MM.1S (cell line): ENCODE results near the gene MNX1.

Experiments
- DNase-seq: peaks from one replicate; pipeline ENCODE4 v3.0.0-alpha.2; 2015
- H2AFZ ChIP-seq: fragments of 300-600 bp; sonication (generic); 2 replicates; pipeline ENCODE4 v1.6.0; 2016; ENCODE audit warnings: antibody characterized with exemption, low read length
- H3F3A ChIP-seq: fragments of 300-600 bp; sonication (generic); 2 replicates; pipeline ENCODE4 v1.6.1; 2016; ENCODE audit warnings: mild to moderate bottlenecking, antibody characterized with exemption, low read length, moderate library complexity, mixed read lengths; ENCODE audit not compliant: insufficient read depth
- H3K27ac ChIP-seq: fragments of 300-600 bp; sonication (generic); 2 replicates; pipeline ENCODE4 v1.5.1; 2016; ENCODE audit warnings: mild to moderate bottlenecking, low read length
- H3K27me3 ChIP-seq: fragments of 300-600 bp; sonication (generic); replicated peaks from 2 replicates; pipeline ENCODE4 v1.6.0; 2016; ENCODE audit warnings: low read length; ENCODE audit not compliant: insufficient read depth
- H3K36me3 ChIP-seq: fragments of 300-600 bp; sonication (generic); replicated peaks from 2 replicates; pipeline ENCODE4 v1.6.1; 2016; ENCODE audit warnings: mild to moderate bottlenecking, low read length, mixed read lengths; ENCODE audit not compliant: insufficient read depth
- H3K4me1 ChIP-seq: fragments of 300-600 bp; sonication (generic); 2 replicates; pipeline ENCODE4 v1.6.1; 2016; ENCODE audit warnings: low read length, mixed read lengths
- H3K4me2 ChIP-seq: fragments of 300-600 bp; sonication (generic); 2 replicates; pipeline ENCODE4 v1.6.0; 2016; ENCODE audit warnings: low read depth, low read length
- H3K4me3 ChIP-seq: fragments of 300-600 bp; sonication (generic); 2 replicates; pipeline ENCODE4 v1.5.1; 2016; ENCODE audit warnings: low read length, mixed read lengths
- H3K79me2 ChIP-seq: fragments of 300-600 bp; sonication (generic); 2 replicates; pipeline ENCODE4 v1.6.1; 2016; ENCODE audit warnings: mixed run types, low read length, mixed read lengths
- H3K9ac ChIP-seq: fragments of 300-600 bp; sonication (generic); 2 replicates; pipeline ENCODE4 v1.6.1; 2016; ENCODE audit warnings: low read length, mixed read lengths
- H3K9me2 ChIP-seq: fragments of 300-600 bp; sonication (generic); replicated peaks from 2 replicates; pipeline ENCODE4 v1.6.1; 2016; ENCODE audit warnings: mild to moderate bottlenecking, low read length, mixed read lengths; ENCODE audit not compliant: insufficient read depth
- H3K9me3 ChIP-seq: fragments of 300-600 bp; sonication (generic); replicated peaks from 2 replicates; pipeline ENCODE4 v1.6.1; 2016; ENCODE audit warnings: mild to moderate bottlenecking, low read length, mixed read lengths; ENCODE audit not compliant: insufficient read depth
- H4K20me1 ChIP-seq: fragments of 300-600 bp; sonication (generic); 2 replicates; pipeline ENCODE4 v1.6.1; 2016; ENCODE audit warnings: mild to moderate bottlenecking, low read length, moderate library complexity, mixed read lengths; ENCODE audit not compliant: insufficient read depth
- CTCF ChIP-seq: fragments of 300-600 bp; sonication (generic); IDR thresholded peaks from 2 replicates; pipeline ENCODE4 v1.5.1; 2016; ENCODE audit warnings: antibody characterized with exemption, low read length, mixed read lengths
- EZH2 ChIP-seq: fragments of 300-600 bp; sonication (generic); optimal IDR thresholded peaks from 2 replicates; pipeline ENCODE3; 2017; ENCODE audit warnings: low read depth, mild to moderate bottlenecking, antibody characterized with exemption, low read length, mixed read lengths
- EZH2phosphoT487 ChIP-seq: fragments of 300-600 bp; sonication (generic); IDR thresholded peaks from 2 replicates; pipeline ENCODE4 v1.6.1; 2018; ENCODE audit warnings: antibody characterized with exemption, low read length

The MNX1 gene

GRCh38 chr7:156966387-156966786 is 44.1 kb downstream of the MNX1 start:
- H3F3A ChIP-seq, result no peaks in the 10 kb centered on the region
- H3K36me3 ChIP-seq, result peaks cover 34% of the 10 kb centered on the region
- H3K9ac ChIP-seq, result no peak overlapping the region
- no peak overlapping the region for H3K27ac ChIP-seq
- H3K27me3 ChIP-seq, result no peaks in the 10 kb centered on the region
- TF ChIP-seq EZH2phosphoT487 (no peak), CTCF (no peak), EZH2 (no peak)
- no peaks in the 10 kb centered on the region for H3K9me3 ChIP-seq
- H3K4me3 ChIP-seq, result no peak overlapping the region
- H3K4me1 ChIP-seq, result no peaks in the 10 kb centered on the region
- DNase-seq, result no peak
- no peak overlapping the region for H2AFZ ChIP-seq
- H4K20me1 ChIP-seq, result 0 out of 2 replicates have a peak, but pooled peaks cover 4% of the 10 kb centered on the region
- no peaks in the 10 kb centered on the region for H3K9me2 ChIP-seq
- no peak overlapping the region for H3K4me2 ChIP-seq
- H3K79me2 ChIP-seq, result peaks cover 14% of the 10 kb centered on the region

GRCh38 chr7:156964971-156965370 is 45.5 kb downstream of the MNX1 start:
- H3K9ac ChIP-seq, result no peak overlapping the region
- H3K36me3 ChIP-seq, result peaks cover 36% of the 10 kb centered on the region
- no peak overlapping the region for H3K4me3 ChIP-seq
- no peaks in the 10 kb centered on the region for H3K9me2 ChIP-seq
- no peaks in the 10 kb centered on the region for H3K27me3 ChIP-seq
- H3K4me1 ChIP-seq, result no peaks in the 10 kb centered on the region
- peaks cover 28% of the 10 kb centered on the region for H3K79me2 ChIP-seq
- H3K27ac ChIP-seq, result no peak overlapping the region
- 0 out of 2 replicates have a peak, but pooled peaks cover 4% of the 10 kb centered on the region for H4K20me1 ChIP-seq
- H3K4me2 ChIP-seq, result no peak overlapping the region
- H3K9me3 ChIP-seq, result no peaks in the 10 kb centered on the region
- no peaks in the 10 kb centered on the region for H3F3A ChIP-seq
- DNase-seq, result no peak
- H2AFZ ChIP-seq, result no peak overlapping the region
- TF ChIP-seq EZH2phosphoT487, result no peak
- no peak for TF ChIP-seq EZH2

- no peaks in the 10 kb centered on the region for H3K4me1 ChIP-seq
- no peak overlapping the region for H3K4me3 ChIP-seq
- no peak overlapping the region for H3K9ac ChIP-seq
- H3K27ac ChIP-seq, result no peak overlapping the region
- no peak for DNase-seq
- no peaks in the 10 kb centered on the region for H3F3A ChIP-seq
- H2AFZ ChIP-seq, result no peak overlapping the region
- H3K36me3 ChIP-seq, result peaks cover 48% of the 10 kb centered on the region
- no peaks in the 10 kb centered on the region for H3K27me3 ChIP-seq
- TF ChIP-seq EZH2phosphoT487, result no peak
- no peak for TF ChIP-seq EZH2
- no peak for TF ChIP-seq CTCF
- H3K9me3 ChIP-seq, result no peaks in the 10 kb centered on the region
- H4K20me1 ChIP-seq, result 0 out of 2 replicates have a peak, but pooled peaks cover 4% of the 10 kb centered on the region
- H3K79me2 ChIP-seq, result peaks cover 38% of the 10 kb centered on the region
- H3K9me2 ChIP-seq, result no peaks in the 10 kb centered on the region
- H3K4me2 ChIP-seq, result no peak overlapping the region
Measured at GRCh38 chr7:156963472-156963871, 47.0 kb downstream of the MNX1 start.

- no peak for TF ChIP-seq EZH2phosphoT487
- TF ChIP-seq CTCF, result no peak
- TF ChIP-seq EZH2, result no peak
- no peak for DNase-seq
- H2AFZ ChIP-seq, result no peak overlapping the region
- no peak overlapping the region for H3K4me2 ChIP-seq
- peaks cover 44% of the 10 kb centered on the region for H3K79me2 ChIP-seq
- H3K9me3 ChIP-seq, result no peaks in the 10 kb centered on the region
- H3K9ac ChIP-seq, result no peak overlapping the region
- no peaks in the 10 kb centered on the region for H3K27me3 ChIP-seq
- H3K9me2 ChIP-seq, result no peaks in the 10 kb centered on the region
- peaks cover 49% of the 10 kb centered on the region for H3K36me3 ChIP-seq
- no peak overlapping the region for H3K27ac ChIP-seq
- 0 out of 2 replicates have a peak, but pooled peaks cover 4% of the 10 kb centered on the region for H4K20me1 ChIP-seq
- no peaks in the 10 kb centered on the region for H3F3A ChIP-seq
- no peaks in the 10 kb centered on the region for H3K4me1 ChIP-seq
- H3K4me3 ChIP-seq, result no peak overlapping the region
Measured at GRCh38 chr7:156962897-156963296, 47.6 kb downstream of the MNX1 start.
